ENCODE data around the gene HIPK2.

HIPK2 gene

DNA sequence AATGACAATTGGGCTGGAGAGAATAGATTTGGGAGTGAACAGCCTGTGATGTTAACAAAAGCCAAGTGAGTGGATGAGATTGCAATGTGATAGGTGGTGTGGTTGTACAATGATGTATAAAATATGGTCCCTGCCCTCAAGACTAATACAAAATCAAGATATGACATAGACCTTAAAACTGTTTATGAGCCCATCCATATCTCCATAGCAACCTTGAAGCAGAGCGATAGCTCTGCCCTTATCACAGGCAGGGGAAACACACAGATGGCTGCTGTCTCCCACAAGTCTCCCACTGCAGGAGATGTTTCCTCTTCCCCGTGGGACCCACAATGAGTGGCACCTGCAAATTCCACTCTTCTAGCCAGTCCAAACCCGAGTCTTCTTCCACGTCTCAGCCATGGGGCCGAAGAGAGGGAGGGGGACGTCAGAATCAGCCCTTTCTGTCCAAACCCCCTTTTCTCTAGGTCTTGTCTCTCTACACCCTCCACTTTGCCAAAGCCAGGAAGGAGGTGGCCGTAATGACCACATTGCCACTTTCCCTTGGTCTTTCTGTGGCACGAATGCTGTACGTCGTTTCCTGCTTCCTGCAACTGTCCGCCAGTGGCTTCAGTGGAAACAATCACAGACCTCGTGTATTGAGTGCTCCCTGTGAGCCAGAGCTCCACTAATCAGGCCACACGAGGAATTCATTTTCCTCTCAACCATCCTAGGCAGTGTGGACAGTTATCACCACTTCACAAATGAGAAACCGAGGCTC lies 43.7 kb upstream of the HIPK2 start:
- no peak for TF ChIP-seq MAX (IDR thresholded peaks at IDR 0.05; ENCODE audit: low read depth, low read length)
- TF ChIP-seq POLR2A (IDR thresholded peaks at IDR 0.05; ENCODE audit: extremely low read depth, insufficient read length), result no peak
- TF ChIP-seq MYC (IDR thresholded peaks at IDR 0.05; ENCODE audit: low read depth, low read length), result no peak
- no peak for TF ChIP-seq CTCF (IDR thresholded peaks at IDR 0.05; ENCODE audit: low read depth, low read length)
- H3K4me3 ChIP-seq (ENCODE audit: low read depth, low read length), result no peak overlapping the region
- DNase-seq (ENCODE audit: low read depth), result no peak

- no peak overlapping the region for H3K4me3 ChIP-seq (ENCODE audit: low read depth, low read length)
- no peak for DNase-seq (ENCODE audit: low read depth)
- TF ChIP-seq POLR2A (IDR thresholded peaks at IDR 0.05; ENCODE audit: extremely low read depth, insufficient read length) (no peak), MYC (IDR thresholded peaks at IDR 0.05; ENCODE audit: low read depth, low read length) (no peak), MAX (IDR thresholded peaks at IDR 0.05; ENCODE audit: low read depth, low read length) (no peak), CTCF (IDR thresholded peaks at IDR 0.05; ENCODE audit: low read depth, low read length) (no peak)
Measured at GRCh38 chr7:139820089-139820488, 42.3 kb upstream of the HIPK2 start.

GRCh38 chr7:139817249-139817648 lies 39.5 kb upstream of the HIPK2 start:
- DNase-seq (ENCODE audit: low read depth), result no peak
- TF ChIP-seq MYC (IDR thresholded peaks at IDR 0.05; ENCODE audit: low read depth, low read length) (no peak), CTCF (IDR thresholded peaks at IDR 0.05; ENCODE audit: low read depth, low read length) (no peak), MAX (IDR thresholded peaks at IDR 0.05; ENCODE audit: low read depth, low read length) (no peak), POLR2A (IDR thresholded peaks at IDR 0.05; ENCODE audit: extremely low read depth, insufficient read length) (no peak)
- H3K4me3 ChIP-seq (ENCODE audit: low read depth, low read length), result no peak overlapping the region

- no peak overlapping the region for H3K4me3 ChIP-seq (ENCODE audit: low read depth, low read length)
- TF ChIP-seq MAX (IDR thresholded peaks at IDR 0.05; ENCODE audit: low read depth, low read length) (no peak), CTCF (IDR thresholded peaks at IDR 0.05; ENCODE audit: low read depth, low read length) (no peak), MYC (IDR thresholded peaks at IDR 0.05; ENCODE audit: low read depth, low read length) (no peak), POLR2A (IDR thresholded peaks at IDR 0.05; ENCODE audit: extremely low read depth, insufficient read length) (no peak)
- DNase-seq (ENCODE audit: low read depth), result no peak
Measured at GRCh38 chr7:139813689-139814088, 35.9 kb upstream of the HIPK2 start.

- no peak overlapping the region for H3K4me3 ChIP-seq (ENCODE audit: low read depth, low read length)
- TF ChIP-seq CTCF (IDR thresholded peaks at IDR 0.05; ENCODE audit: low read depth, low read length) (no peak), POLR2A (IDR thresholded peaks at IDR 0.05; ENCODE audit: extremely low read depth, insufficient read length) (no peak)
- DNase-seq (ENCODE audit: low read depth), result no peak
Measured at GRCh38 chr7:139813151-139813550, 35.4 kb upstream of the HIPK2 start.

GRCh38 chr7:139811066-139811465 lies 33.3 kb upstream of the HIPK2 start:
- peak; percentile 21 for DNase-seq (ENCODE audit: low read depth)
- H3K4me3 ChIP-seq (ENCODE audit: low read depth, low read length), result no peak overlapping the region
- no peak for TF ChIP-seq MYC (IDR thresholded peaks at IDR 0.05; ENCODE audit: low read depth, low read length)
- no peak for TF ChIP-seq CTCF (IDR thresholded peaks at IDR 0.05; ENCODE audit: low read depth, low read length)
- no peak for TF ChIP-seq MAX (IDR thresholded peaks at IDR 0.05; ENCODE audit: low read depth, low read length)

Measured in NB4 (cell line).